Muscle of back (tissue), 13 donors: ENCODE results near the gene OR11L1. TPM values are rescaled to one million over a fixed set of nuclear protein-coding genes. Genes with fewer than 3 reads are reported as not detected.
A peak's percentile ranks its signal among the peaks of the same experiment; 100 is the strongest.

Experiments used
- DNase-seq, 3 donors: peaks; one replicate each; pipeline versions ENCODE4 v3.0.0 to v3.0.0-alpha.2; 2013
- long read RNA-seq, 9 donors: transcript quantifications; one replicate each; lab custom pipeline, GENCODE V29; 2026
- polyA plus RNA-seq, 10 donors: library from polyadenylated mRNA; unstranded; fragments of 120-200 nt; gene quantifications; one replicate each; pipeline ENCODE4 v1.2.1, GENCODE V29; 2013; ENCODE audit not compliant: insufficient read length in 10 of 10

The OR11L1 gene, protein sequence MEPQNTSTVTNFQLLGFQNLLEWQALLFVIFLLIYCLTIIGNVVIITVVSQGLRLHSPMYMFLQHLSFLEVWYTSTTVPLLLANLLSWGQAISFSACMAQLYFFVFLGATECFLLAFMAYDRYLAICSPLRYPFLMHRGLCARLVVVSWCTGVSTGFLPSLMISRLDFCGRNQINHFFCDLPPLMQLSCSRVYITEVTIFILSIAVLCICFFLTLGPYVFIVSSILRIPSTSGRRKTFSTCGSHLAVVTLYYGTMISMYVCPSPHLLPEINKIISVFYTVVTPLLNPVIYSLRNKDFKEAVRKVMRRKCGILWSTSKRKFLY
- not detected for polyA plus RNA-seq
- long read RNA-seq, donor 1 = 0 reads
- long read RNA-seq, donor 2, partial matches to known transcripts = 0 of 1 reads
- long read RNA-seq, donor 2, other reads (novel, unspliced or antisense) = 0 of 1 reads
- long read RNA-seq, donor 3, partial matches to known transcripts = 0 of 1 reads
- long read RNA-seq, donor 3, other reads (novel, unspliced or antisense) = 0 of 1 reads
- long read RNA-seq, donor 4 = 0 reads
- long read RNA-seq, donor 5 = 0 reads
- long read RNA-seq, donor 6 = 0 reads
- long read RNA-seq, donor 7 = 0 reads
- long read RNA-seq, donor 8 = 0 reads
- long read RNA-seq, donor 9 = 0 reads

DNA sequence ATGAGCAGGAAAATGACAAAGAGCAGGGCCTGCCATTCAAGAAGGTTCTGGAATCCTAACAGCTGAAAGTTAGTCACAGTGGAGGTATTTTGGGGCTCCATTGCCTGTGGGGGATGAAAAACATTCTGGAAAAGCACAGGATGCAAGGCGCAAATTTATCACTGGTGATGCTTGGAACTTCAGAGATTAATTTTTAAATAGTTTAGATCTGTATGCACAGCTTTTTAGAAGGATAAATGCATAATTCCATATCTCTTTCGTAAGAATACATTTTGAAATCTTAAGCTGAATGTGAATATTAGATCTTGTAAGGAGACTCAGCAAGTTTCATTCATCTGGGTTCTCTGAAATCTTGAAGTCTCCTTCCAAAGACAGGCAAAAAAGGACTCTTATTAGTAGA lies at the start of gene OR11L1:
Gene OR11L1, minus strand, starts transcription at position 101 of the 400 bp plus-strand sequence. Its CDS starts 0 bp downstream, at position 101.
- DNase-seq = no peak

GRCh38 chr1:247884797-247885413 lies 43.2 kb upstream of the OR11L1 start:
- no peak for DNase-seq

- no peak for DNase-seq
Observed at GRCh38 chr1:247883346-247883745, 41.6 kb upstream of the OR11L1 start.

GRCh38 chr1:247865416-247865815 lies 23.7 kb upstream of the OR11L1 start:
- no peak for DNase-seq

- no peak for DNase-seq
Observed at GRCh38 chr1:247864644-247865043, 22.9 kb upstream of the OR11L1 start.

DNA sequence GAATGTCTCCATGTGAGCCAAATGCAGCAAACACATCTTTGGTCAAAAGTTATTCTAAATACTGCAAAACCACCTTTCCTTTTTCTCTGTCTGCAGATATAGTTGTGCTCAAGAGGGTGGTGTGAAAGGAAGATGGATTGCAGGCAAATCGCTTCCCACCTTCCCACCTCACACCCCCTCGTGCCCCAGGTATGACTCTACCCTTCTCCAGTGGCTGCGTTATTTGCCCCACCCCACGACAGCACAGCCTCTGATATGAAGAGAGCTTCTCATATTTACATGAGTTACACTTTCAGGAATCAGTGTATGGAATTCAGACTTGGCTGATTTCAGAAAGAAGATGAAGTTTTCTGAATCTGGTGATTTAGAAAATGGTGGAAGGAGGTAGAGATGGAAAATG lies 21.1 kb upstream of the OR11L1 start:
- no peak for DNase-seq

GRCh38 chr1:247857985-247858619 lies 16.4 kb upstream of the OR11L1 start:
- DNase-seq = no peak

DNA sequence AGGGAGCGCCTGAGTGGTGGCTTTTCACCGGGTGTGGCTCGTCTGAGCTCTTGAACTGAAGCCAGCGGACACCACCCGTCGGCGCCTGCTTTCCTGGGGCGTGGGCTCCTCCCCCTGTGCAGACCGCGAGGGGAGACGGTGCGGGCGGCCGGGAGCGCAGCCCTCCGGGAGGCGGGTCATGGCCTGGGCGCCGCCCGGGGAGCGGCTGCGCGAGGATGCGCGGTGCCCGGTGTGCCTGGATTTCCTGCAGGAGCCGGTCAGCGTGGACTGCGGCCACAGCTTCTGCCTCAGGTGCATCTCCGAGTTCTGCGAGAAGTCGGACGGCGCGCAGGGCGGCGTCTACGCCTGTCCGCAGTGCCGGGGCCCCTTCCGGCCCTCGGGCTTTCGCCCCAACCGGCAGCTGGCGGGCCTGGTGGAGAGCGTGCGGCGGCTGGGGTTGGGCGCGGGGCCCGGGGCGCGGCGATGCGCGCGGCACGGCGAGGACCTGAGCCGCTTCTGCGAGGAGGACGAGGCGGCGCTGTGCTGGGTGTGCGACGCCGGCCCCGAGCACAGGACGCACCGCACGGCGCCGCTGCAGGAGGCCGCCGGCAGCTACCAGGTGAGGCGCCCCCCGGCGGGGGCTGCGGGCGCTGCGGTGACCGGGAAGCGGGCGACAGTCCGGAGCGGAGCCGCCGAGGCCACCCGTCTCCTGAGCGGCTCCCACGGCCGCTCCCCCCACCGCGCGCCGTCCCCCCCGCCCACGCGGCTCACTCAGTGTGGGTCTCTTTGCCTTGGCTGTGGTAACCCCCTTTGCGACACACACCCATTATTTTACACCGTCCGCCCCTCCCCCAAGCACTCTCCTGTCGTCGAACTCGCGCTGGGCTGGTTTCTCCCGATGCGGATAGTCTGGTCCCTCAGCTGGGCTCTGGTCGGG lies 15.6 kb upstream of the OR11L1 start, which contains the start of gene TRIM58:
Gene TRIM58, plus strand, starts transcription at position 119 of the 916 bp plus-strand sequence. Its CDS starts 60 bp downstream, at position 179.
- peak in 2 of 3 donors; percentile 10 to 28 for DNase-seq

- DNase-seq = no peak
Observed at GRCh38 chr1:247855911-247856310, 14.2 kb upstream of the OR11L1 start.

GRCh38 chr1:247854899-247855545 lies 13.3 kb upstream of the OR11L1 start:
- peak in 1 of 3 donors; percentile 10 for DNase-seq

DNA sequence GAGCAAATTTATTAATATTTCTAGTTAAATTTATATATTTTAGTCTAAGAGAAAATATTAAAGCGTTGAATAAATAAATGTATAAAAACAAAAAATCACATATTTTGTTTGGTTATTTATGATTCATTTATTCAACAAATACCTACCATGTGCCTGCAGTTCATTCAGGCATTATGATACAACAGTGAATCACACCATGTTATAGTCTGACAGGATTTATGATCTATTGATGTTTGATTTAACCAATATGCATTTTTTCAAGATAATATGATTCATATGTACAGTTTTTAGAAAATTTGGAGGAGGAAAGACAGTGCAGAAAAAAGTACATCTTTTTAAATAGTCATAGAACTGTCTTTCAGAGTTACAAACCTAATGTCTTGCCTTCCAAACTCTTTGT lies 7.9 kb upstream of the OR11L1 start:
- no peak for DNase-seq

- no peak for DNase-seq
Observed at GRCh38 chr1:247848346-247848745, 6.7 kb upstream of the OR11L1 start.

DNA sequence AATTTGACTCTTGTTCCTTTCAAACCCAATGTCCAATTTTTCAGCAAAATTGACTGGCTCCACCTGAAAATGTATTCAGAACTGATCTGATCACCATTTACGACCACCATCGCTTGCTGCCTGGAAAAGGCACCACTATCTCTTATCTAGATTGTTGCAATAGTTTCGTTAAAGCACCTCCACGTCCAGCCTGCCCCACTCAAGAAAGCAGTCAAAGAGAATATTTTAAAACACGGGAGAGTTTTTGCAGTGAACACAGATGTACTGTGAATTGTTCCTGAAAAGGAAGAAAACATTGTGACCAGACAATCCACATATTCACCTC lies 4.0 kb upstream of the OR11L1 start:
- DNase-seq = no peak

DNA sequence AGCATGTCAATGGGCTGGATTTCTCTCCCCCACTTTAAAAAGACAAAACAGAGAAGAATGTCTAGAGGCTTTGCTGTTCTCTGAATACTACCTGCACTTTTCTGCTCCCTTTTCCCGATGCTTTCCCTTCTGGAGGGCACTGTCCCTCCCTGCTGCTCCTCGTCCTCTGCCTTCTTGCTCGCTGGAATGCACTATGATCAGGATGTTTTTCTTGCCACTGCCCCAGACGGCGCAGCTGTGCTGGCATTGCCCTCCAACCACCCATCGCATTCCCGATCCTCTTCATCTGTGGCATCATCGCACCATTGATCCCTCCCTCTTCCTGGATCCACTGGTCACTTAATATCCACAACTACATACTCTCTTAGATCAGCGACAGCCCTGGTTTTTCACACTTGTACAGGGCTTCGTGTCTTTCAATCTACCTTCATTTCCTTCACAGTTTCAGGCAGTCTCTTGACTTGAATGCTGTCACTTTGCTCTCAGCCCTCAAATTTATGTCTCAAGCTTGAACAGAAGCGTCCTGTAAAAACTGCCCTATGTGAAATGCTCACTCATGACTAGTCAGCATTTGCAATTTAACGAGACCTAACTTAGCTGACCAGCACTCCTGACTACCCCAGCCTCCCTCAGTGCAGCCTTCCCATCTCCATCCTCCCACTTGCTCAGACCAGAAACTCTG lies 3.5 kb upstream of the OR11L1 start:
- DNase-seq = no peak

DNA sequence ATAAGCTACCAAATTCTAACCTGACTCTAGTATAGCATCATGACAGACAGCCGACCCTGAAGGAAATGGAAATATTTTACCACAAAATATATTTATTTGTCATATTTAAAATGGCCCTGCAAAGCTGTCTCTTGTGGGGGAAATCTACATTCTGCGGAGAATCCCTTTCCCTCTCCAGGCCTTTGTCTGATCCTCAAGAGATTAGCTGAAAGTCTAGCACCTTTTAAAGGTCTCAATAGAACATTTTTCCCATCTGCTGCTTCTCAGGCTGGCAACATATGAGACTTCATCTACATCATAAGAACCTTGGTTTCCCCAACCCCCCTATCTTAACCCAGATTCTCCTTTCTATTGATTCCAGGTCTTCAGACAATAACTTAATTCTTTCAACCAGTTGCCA lies 1.7 kb upstream of the OR11L1 start:
- DNase-seq = no peak

DNA sequence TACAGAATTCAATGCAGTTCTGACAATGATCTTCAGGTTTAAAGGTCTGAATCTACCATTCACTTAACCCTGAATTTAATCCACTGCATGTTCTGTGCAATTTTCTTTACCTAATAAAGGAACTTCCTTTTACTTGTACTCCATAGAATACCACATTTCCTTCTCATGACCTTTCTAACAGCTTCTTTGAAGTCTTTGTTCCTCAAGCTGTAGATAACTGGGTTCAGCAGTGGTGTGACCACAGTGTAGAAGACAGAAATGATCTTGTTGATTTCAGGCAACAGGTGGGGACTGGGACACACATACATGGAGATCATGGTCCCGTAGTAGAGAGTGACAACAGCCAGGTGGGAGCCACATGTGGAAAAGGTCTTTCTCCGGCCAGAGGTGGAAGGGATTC lies 878 bp downstream of the OR11L1 start:
- DNase-seq = no peak

GRCh38 chr1:247833601-247834000 lies 8.1 kb downstream of the OR11L1 start:
- DNase-seq = no peak

GRCh38 chr1:247829656-247830055 lies 12.0 kb downstream of the OR11L1 start:
- DNase-seq = no peak

GRCh38 chr1:247825362-247825761 lies 16.3 kb downstream of the OR11L1 start:
- no peak for DNase-seq

GRCh38 chr1:247824023-247824422 lies 17.7 kb downstream of the OR11L1 start, which contains the start of gene OR14A16:
OR14A16 (minus strand) TSS chr1:247824119; CDS start chr1:247815729, 8,390 bp downstream.
- no peak for DNase-seq
